ENCODE data around the gene GFAP.

Gene GFAP

DNA sequence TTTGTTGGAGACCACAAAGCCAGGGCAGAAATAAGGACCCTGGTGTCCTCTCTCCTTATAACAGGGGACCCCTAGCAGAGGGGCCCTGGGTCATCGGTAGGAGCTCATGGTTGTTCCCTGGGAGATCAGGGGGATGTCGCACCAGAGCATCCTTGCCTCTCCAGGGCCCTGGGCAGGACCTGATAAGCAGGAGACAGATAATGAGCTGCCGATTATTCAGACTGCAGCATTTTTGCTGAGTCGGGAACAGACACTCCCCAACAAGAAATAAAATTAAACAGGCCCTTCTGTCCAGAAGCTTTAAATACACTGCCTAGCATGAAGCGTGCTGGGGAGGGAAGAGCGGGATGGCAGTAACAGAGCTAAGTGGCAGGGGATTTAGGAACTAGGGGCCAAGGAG lies 15.4 kb upstream of the GFAP start:
- no peak for DNase-seq

DNA sequence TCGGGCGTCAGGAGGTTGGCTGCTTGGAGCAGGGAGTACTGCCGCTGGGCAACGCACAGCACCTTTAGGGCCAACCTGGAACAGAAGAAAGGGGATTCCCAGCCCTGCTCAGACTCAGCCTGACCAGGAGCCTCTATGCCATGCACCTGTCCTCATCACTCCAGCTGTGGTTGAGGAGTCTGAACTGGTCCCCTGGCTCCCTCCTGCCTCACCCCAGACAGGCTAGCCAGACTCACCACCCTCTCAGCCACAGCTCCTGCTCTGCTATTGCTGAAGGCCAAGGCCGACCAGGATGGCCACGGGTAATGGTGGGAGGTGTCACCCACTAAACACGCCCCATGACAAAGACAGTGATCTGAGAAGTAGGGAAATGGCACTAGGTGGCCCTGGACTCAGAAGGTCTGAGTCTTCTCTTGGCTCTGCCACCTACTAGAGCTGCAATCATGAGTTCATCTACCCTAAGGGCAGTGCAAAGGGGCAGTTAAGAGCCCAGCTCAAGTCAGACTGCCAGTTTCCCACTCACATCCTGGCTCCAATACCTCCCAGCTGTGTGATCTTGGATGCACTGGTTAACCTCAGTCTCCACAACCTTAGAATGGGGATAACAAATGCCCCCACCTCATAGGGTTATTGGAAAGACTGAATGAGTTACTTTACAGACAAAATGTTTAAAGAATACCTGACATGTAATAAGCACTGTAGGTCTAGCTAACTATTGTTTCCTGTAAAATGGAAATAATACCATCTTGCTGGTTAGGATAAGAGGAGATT lies 13.8 kb upstream of the GFAP start:
- DNase-seq, result no peak

- DNase-seq, result no peak
These were observed 12.8 kb upstream of the GFAP start for GRCh38 chr17:44928136-44928535.

DNA sequence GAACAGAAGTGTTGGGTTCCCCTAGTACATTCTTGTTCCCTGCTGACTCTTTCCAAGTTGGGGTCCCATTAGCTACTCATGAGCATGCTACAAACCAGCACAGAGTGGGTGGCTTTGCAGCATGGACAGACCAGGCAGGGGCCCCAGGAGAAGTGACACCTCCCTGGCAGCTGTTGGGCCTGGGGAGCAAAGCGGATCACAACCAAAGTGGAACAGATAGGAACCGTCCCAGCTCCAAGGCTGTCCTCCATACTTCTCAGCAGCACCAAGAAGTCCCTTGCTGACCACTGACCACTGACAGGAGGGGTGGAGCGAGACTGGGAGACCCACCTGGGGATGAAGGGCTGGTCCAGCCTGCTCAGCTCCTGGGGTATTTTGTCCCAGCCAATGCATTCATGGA lies 12.4 kb upstream of the GFAP start:
- no peak for DNase-seq

GRCh38 chr17:44926821-44927525 lies 11.7 kb upstream of the GFAP start:
- DNase-seq, result no peak

GRCh38 chr17:44925731-44926697 lies 10.7 kb upstream of the GFAP start:
- DNase-seq, result no peak

GRCh38 chr17:44924107-44924544 lies 8.8 kb upstream of the GFAP start:
- DNase-seq, result no peak

- no peak for DNase-seq
These were observed 7.6 kb upstream of the GFAP start for GRCh38 chr17:44922746-44923470.

GRCh38 chr17:44922136-44922535 lies 6.8 kb upstream of the GFAP start:
- DNase-seq, result no peak

GRCh38 chr17:44921122-44921882 lies 6.0 kb upstream of the GFAP start:
- DNase-seq, result no peak

GRCh38 chr17:44920565-44920940 lies 5.3 kb upstream of the GFAP start:
- no peak for DNase-seq

DNA sequence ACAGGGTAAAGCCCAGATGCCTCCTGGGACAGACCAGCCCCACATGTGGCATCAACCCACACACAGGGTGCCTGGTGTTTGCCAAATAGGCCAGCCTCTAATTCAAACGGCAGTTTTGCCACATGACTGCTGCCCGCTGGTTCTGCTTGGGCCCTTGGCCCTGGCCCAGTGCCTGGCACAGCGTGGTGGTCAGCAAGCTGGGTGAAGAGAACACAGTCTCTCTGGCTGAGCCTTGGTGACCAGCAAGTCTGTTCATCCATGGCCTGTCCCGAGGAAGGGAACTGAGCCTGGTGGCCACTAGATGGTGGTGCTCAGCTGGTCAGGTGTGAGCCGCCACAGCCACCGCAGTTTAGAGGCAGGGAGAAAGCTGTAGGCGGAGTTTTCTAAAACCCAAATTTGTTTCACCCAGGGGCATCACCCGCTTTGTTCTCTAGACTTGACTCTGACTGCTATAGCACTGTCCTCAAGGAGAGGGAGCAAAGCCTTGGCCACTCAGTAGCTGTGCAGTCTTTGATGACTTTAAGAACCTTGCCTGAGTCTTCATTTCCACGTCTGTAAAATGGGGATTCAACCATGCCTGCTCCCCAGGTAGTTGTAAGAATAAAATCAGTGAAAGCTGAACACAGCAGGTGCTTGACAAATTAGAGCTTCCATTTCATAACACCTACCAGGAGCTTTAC lies 4.7 kb upstream of the GFAP start:
- peak; percentile 74 for DNase-seq

- DNase-seq, result no peak
These were observed 4.1 kb upstream of the GFAP start for GRCh38 chr17:44919411-44919810.

- no peak for DNase-seq
These were observed 2.7 kb upstream of the GFAP start for GRCh38 chr17:44918006-44918405.

DNA sequence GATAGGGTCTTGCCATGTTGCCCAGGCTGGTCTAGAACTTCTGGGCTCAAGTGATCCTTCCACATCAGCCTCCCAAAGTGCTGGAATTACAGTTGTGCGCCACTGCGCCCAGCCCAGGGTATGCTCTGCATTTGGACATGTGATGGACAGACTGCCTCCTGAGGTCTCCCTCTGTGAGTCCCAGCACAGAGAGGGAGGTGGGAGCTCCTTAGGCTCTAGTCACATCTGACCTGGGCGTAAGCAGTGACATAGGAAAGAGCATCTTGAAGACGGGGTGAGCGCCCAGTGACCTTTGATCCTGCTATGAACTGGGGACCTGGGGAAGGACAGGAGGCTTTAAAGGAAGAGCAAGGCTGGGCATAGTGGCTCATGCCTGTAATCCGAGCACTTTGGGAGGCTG lies 2.2 kb upstream of the GFAP start:
- no peak for DNase-seq

DNA sequence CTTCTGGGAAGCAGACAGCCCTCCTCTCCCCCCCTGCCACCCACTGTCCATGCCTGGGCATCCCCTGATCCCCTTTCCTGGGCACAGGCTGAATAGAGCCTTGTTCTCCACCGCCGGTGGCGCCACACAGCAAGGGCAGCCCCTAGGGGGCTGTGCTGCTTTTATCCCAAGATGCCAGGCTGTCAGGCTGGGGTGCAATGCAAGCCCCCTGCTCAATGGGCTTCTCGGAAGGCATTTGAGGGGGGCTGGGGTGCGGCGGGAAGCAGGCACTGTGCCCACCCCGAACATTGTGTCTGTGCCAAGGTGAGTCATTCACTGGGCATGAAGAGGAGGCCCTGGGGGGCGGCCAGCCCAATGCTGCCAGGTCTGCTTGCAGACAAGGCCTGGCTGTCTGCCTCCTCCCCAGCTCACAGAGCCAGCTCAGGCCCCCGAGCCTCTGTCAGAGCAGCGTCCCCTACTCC lies 1.5 kb upstream of the GFAP start:
- no peak for DNase-seq

DNA sequence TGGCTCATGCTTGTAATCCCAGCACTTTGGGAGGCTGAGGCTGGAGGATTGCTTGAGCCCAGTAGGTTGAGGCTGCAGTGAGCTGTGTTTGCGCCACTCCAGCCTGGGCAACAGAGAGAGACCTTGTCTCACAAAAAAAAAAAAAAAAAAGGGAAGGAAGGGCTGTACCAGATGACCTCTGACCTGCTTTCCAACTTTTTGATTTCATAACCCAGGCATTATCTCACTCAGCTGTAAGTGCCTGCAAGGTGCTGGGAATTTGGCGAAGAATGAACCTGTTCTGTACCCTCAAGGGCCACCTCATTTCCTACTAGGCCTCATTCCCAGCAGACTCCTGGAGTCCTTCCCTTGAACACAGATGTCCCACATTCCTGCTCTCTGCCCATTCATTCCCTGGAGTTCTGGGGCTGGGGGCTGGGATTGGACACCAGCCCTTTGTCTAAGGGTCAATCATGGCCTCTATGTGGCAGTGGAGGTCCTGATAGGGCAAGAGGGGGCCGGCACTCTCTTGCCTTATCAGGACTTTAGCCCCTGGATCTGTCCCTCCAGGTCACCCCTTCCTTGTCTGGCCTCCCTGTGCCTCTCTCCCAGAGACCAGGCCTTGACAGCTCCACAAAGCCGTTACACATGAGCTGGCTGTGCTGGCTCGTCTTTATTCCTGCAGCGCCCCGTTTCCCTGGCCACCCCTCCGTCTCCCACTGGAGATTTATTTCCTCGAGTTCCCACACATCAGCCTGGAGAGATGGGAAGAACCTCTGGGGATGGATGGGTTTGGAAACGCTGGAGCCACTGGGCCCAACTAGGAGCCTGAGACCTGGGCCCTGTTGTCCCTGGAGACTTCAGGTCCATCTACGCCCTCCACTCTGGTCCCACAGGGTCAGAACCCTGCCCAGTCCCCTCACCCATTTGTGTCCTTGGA lies 821 bp upstream of the GFAP start:
- no peak for DNase-seq

DNA sequence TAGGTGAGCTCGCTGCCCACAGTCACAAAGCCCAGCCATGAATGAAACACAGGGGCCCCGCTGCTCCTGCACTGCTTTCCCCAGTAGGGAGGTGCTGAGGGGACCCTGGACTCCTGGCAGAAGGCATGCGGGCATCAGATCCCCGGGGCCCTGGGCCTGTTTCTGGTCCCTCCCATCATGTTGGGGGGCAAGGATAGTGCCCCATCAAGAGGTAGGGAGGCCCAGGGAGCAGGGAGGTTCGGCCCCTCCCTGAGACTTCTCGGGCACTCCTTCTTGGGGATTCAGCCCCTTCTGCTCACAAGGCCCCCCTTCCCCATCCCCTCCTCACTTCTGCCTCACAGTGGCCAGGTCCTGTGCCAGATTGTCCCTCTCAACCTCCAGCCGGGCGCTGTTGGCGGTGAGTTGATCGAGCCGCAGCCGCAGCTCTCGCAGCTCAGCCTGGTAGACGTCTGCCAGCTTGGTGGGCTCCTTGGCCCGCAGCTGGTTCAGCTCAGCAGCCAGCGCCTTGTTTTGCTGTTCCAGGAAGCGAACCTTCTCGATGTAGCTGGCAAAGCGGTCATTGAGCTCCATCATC lies 515 bp downstream of the GFAP start:
- DNase-seq, result no peak

GRCh38 chr17:44914148-44914547 lies 1.2 kb downstream of the GFAP start:
- no peak for DNase-seq

DNA sequence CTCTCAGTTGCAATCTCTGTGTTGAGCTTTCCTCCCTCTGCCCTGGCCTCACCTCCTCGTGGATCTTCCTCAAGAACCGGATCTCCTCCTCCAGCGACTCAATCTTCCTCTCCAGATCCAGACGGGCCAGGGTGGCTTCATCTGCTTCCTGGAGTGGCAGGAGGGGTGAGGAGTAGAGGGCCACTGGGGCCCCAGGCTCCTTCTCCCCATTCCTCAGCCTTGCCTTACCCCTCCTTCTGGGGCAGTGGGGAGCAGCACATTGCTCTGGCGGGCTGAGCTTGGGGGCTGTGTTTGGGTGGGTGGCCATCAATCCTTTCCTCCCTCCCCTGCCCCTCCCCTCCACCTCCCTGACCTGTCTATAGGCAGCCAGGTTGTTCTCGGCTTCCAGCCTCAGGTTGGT lies 1.6 kb downstream of the GFAP start:
- DNase-seq, result no peak
